HG03095 (cell line): Measurements from ENCODE around the gene IFNA5.

Source experiments
- ATAC-seq: cut with Tn5 transposase; IDR thresholded peaks from one replicate; pipeline ENCODE4 v1.9.1; 2021; ENCODE audit warnings: moderate library complexity; ENCODE audit not compliant: unreplicated experiment

The IFNA5 gene

GRCh38 chr9:21294904-21295538 lies 10.1 kb downstream of the IFNA5 start:
- peak; percentile 73 for ATAC-seq

DNA sequence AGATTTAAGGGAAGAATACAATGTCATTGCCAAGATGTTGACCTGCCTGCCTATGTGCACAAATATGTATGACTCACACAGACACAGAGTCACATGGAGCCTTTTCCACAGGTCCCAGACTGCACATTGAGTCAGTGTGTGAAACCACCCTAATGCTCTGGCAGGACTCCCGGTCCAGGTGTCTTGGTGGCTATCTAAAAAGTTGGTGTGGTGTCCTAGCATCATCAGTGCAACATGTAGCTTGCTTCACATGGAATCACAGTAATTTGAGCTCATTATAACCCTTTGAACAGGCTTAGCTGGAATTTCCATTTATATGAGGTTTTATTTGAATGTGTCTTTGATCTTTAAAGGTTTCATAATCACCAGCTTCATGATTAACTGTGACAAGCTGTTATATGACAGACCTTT lies 10.7 kb downstream of the IFNA5 start:
- ATAC-seq: peak; percentile 52

- ATAC-seq: no peak
Observed at GRCh38 chr9:21289848-21290247, 15.3 kb downstream of the IFNA5 start.

GRCh38 chr9:21287280-21287679 lies 17.8 kb downstream of the IFNA5 start:
- ATAC-seq: no peak

- no peak for ATAC-seq
Observed at GRCh38 chr9:21286659-21287058, 18.5 kb downstream of the IFNA5 start.

DNA sequence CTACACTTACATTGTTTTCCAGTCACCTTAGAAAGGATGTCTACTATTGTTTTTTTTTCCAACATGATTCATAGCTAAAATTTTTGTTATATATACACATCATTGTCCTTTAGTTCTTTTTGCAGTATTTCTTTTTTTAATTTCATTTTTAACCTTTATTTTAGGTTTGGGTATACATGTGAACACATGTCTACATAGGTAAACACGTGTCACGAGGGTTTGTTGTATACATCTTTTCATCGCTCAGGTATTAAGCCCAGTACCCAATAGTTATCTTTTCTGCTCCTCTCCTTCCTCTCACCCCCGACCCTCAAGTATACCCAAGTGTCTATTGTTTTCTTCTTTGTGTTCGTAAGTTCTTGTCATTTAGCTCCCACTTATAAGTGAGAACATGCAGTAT lies 19.0 kb downstream of the IFNA5 start:
- no peak for ATAC-seq

GRCh38 chr9:21281275-21281674 lies 23.8 kb downstream of the IFNA5 start:
- ATAC-seq: no peak

DNA sequence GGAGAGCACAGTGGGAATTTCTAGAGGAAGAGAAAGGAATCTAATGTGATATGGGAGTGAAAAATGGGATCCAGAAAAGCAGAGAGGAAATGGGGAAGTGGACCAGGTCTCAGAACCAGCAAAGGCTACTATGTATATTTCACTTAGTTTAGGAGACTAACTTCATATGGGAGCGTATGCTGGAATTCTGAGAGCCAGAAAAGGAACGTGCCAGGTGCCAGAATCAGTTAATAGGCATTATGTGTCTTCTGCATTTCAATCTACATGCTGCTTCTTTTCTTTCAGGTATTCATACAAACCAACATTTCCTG lies 36.8 kb downstream of the IFNA5 start:
- no peak for ATAC-seq

GRCh38 chr9:21267485-21268346 lies 37.4 kb downstream of the IFNA5 start:
- ATAC-seq: peak; percentile 70

GRCh38 chr9:21266733-21267484 lies 38.2 kb downstream of the IFNA5 start:
- no peak for ATAC-seq

GRCh38 chr9:21265421-21266189 lies 39.5 kb downstream of the IFNA5 start:
- no peak for ATAC-seq

GRCh38 chr9:21255538-21256212 lies 49.4 kb downstream of the IFNA5 start:
- ATAC-seq: no peak
